Fibroblast of pulmonary artery (primary cell): ENCODE data around the gene RTP5.

ENCODE experiments used
- DNase-seq: peaks from one replicate; pipeline ENCODE4 v3.0.0-alpha.2; 2010; ENCODE audit warnings: low read depth
- H3K4me3 ChIP-seq: replicated peaks from 2 replicates; pipeline ENCODE4 v1.5.1; 2011; ENCODE audit warnings: low read depth, mild to moderate bottlenecking, control low read depth, low read length, moderate library complexity
- CTCF ChIP-seq: IDR thresholded peaks from 2 replicates; pipeline ENCODE4 v1.5.1; 2011; ENCODE audit warnings: mild to moderate bottlenecking, control low read depth, low read length, inconsistent platforms; ENCODE audit errors: missing control alignments

The RTP5 gene

DNA sequence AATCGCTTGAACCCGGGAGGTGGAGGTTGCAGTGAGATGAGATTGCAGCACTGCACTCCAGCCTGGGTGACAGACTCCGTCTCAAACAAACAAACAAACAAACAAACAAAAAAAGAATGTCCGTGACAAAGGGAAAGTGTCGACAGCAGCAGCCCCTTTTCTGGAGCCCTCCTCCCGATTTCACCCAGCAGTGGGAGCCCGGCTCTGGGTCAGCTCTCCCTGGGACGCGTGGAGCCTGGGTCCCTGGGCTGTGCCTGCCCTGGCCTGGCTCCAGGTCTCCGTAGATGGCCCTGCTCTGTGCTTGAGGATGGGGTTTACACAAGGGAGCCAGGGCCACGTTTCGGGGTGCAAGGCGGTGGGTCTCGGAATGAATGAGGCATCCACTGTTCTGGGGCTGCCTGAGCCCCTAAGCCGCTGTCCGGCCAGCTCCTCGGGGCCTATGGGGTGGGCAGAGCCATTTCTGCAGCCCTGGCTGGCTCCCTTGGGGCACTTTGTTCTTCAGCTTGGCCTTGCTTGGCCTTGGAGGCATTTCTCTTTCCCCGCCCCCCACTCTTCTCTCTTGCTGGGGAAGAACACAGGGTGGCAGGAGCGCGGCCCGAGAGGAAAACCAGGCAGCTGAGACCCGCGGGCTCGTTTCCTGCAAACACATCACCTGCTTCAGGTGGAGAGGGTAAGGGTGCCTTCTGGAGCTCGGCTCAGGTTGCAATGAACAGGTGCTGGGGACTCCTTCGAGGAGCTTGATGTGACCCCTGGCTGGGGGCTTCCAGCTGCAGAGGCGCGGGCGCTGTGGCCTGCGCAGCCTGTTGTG, 29.1 kb downstream of the RTP5 start:
- TF ChIP-seq CTCF: no peak
- DNase-seq: no peak

GRCh38 chr2:241900251-241901017, 30.9 kb downstream of the RTP5 start:
- no peak for TF ChIP-seq CTCF
- DNase-seq: no peak
- H3K4me3 ChIP-seq: no peak overlapping the region

More for the DNA sequence above, 29.1 kb downstream of the RTP5 start:
- H3K4me3 ChIP-seq: no peak overlapping the region

- no peak for TF ChIP-seq CTCF
- DNase-seq: no peak
- H3K4me3 ChIP-seq: no peak overlapping the region
These were observed 31.5 kb downstream of the RTP5 start for GRCh38 chr2:241901018-241901380.

GRCh38 chr2:241901500-241902351, 32.2 kb downstream of the RTP5 start:
- no peak for DNase-seq
- no peak for TF ChIP-seq CTCF
- no peak overlapping the region for H3K4me3 ChIP-seq

- no peak overlapping the region for H3K4me3 ChIP-seq
- no peak for DNase-seq
- no peak for TF ChIP-seq CTCF
These were observed 32.9 kb downstream of the RTP5 start for GRCh38 chr2:241902357-241902991.
